HG02840 (cell line): ENCODE results near the gene TRMT2A.

Experiments used
- ATAC-seq: cut with Tn5 transposase; IDR thresholded peaks from one replicate; pipeline ENCODE4 v1.9.1; 2021; ENCODE audit warnings: mild to moderate bottlenecking, moderate library complexity, moderate number of reproducible peaks; ENCODE audit not compliant: unreplicated experiment, low FRiP score

Gene TRMT2A

GRCh38 chr22:20107951-20108756, 8.9 kb downstream of the TRMT2A start:
- no peak for ATAC-seq

- ATAC-seq, result no peak
Measured at GRCh38 chr22:20107471-20107901, 9.5 kb downstream of the TRMT2A start.

- no peak for ATAC-seq
Measured at GRCh38 chr22:20106849-20107237, 10.2 kb downstream of the TRMT2A start.

GRCh38 chr22:20106205-20106848, 10.7 kb downstream of the TRMT2A start:
- no peak for ATAC-seq

- no peak for ATAC-seq
Measured at GRCh38 chr22:20105456-20106204, 11.4 kb downstream of the TRMT2A start.

- no peak for ATAC-seq
Measured at GRCh38 chr22:20102203-20102780, 14.7 kb downstream of the TRMT2A start.

- ATAC-seq, result no peak
Measured at GRCh38 chr22:20101638-20102037, 15.4 kb downstream of the TRMT2A start.

GRCh38 chr22:20099099-20099711, 17.8 kb downstream of the TRMT2A start:
- ATAC-seq, result no peak

- no peak for ATAC-seq
Measured at GRCh38 chr22:20096574-20097420, 20.2 kb downstream of the TRMT2A start.

GRCh38 chr22:20095521-20095920, 21.5 kb downstream of the TRMT2A start:
- no peak for ATAC-seq

GRCh38 chr22:20094197-20094807, 22.7 kb downstream of the TRMT2A start:
- no peak for ATAC-seq

- no peak for ATAC-seq
Measured at GRCh38 chr22:20093418-20094196, 23.4 kb downstream of the TRMT2A start.

GRCh38 chr22:20092477-20092854, 24.6 kb downstream of the TRMT2A start:
- ATAC-seq, result no peak

GRCh38 chr22:20091690-20092476, 25.1 kb downstream of the TRMT2A start:
- no peak for ATAC-seq

GRCh38 chr22:20090730-20091240, 26.2 kb downstream of the TRMT2A start:
- no peak for ATAC-seq

- ATAC-seq, result no peak
Measured at GRCh38 chr22:20089977-20090729, 26.9 kb downstream of the TRMT2A start.
